ENCODE measurements around the gene C2CD4C. TPM values are rescaled to one million over a fixed set of nuclear protein-coding genes. Genes with fewer than 3 reads are reported as not detected.

Gene C2CD4C
- total and polyA plus RNA-seq, 2 of the 13 experiments (the other 11 are each of a cell fraction or from before 2014, with no cell fraction given): not detected

DNA sequence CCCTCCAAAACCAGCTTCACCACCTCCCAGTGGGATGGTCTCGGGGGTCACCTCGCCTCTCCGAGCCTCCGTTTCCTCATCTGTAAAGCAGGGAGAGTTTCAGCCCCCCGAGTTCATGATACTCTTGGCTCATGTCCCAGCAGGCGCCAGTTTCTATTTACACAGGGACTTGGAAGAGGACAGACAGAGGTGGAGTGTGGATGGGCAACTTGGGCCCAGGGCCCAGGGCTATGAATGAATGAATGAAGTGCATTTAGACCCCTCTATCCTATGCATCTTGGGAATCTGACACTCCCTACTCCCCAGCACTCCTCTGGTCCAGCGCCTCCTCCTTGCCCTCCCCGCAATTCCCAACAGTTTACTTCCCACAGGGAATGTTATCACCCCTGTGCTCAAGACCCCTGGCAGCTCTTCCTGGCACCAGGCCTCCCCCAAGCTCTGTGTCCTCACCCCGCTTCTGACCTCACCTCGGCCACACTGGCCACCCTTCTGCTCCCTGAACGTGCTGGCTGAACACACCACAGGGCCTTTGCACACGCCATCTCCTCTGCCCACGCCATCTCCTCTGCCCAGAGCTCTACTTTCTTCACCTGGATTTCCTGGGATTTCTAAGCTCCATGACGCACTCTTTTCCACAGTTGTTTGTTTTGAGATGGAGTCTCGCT lies 4.9 kb upstream of the C2CD4C start:
- ChIA-PET POLR2A (no interaction called here), CTCF (ENCODE audit: low intra/inter-chr PET ratio, low total read pairs) (no interaction called here)
- peaks cover 13 to 35% of the 10 kb centered on the region in 2 experiments for H3K27me3 ChIP-seq (ENCODE audit: control insufficient read depth in 1 of 2, insufficient read depth in 2 of 2, low read length in 2 of 2)
- no TSS peak for BruUV-seq (replicated peaks)
- H4K20me1 ChIP-seq (ENCODE audit: insufficient read depth, low read length): peaks cover 6% of the 10 kb centered on the region; the same call in 1 of the 2 replicates
- no peak for FAIRE-seq
- no peak overlapping the region for H2AFZ ChIP-seq (ENCODE audit: low read length)
- H3K27ac ChIP-seq (ENCODE audit: extremely low read length, insufficient read depth, low read length): no peak overlapping the region
- H3K9ac ChIP-seq (ENCODE audit: insufficient read depth, low read depth, low read length): no peak overlapping the region
- no peak overlapping the region for H3K4me2 ChIP-seq (ENCODE audit: low read depth, low read length)
- H3K79me2 ChIP-seq (ENCODE audit: insufficient read depth, low read length): no peaks in the 10 kb centered on the region
- no peaks in the 10 kb centered on the region for H3K9me3 ChIP-seq (ENCODE audit: low read length)
- H3K4me3 ChIP-seq (replicated peaks in 1 of 3; ENCODE audit: insufficient read depth in 1 of 3, low read depth in 2 of 3, low read length in 3 of 3): no peak overlapping the region
- no peaks in the 10 kb centered on the region for H3K4me1 ChIP-seq (ENCODE audit: insufficient read depth, low read length)
- TF ChIP-seq, protein P1, sequence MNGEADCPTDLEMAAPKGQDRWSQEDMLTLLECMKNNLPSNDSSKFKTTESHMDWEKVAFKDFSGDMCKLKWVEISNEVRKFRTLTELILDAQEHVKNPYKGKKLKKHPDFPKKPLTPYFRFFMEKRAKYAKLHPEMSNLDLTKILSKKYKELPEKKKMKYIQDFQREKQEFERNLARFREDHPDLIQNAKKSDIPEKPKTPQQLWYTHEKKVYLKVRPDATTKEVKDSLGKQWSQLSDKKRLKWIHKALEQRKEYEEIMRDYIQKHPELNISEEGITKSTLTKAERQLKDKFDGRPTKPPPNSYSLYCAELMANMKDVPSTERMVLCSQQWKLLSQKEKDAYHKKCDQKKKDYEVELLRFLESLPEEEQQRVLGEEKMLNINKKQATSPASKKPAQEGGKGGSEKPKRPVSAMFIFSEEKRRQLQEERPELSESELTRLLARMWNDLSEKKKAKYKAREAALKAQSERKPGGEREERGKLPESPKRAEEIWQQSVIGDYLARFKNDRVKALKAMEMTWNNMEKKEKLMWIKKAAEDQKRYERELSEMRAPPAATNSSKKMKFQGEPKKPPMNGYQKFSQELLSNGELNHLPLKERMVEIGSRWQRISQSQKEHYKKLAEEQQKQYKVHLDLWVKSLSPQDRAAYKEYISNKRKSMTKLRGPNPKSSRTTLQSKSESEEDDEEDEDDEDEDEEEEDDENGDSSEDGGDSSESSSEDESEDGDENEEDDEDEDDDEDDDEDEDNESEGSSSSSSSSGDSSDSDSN (CRISPR knock-in tag; IDR thresholded peaks at IDR 0.05): no peak
- TF ChIP-seq AKAP8 (CRISPR knock-in tag; IDR thresholded peaks at IDR 0.05): 0 out of 2 replicates have a peak, but pooled peaks have one; percentile 32
- intact Hi-C loops (cut with micrococcal nuclease; ENCODE audit: unreplicated experiment): no loop called here
- 33% methylated on average over 15 of the region's 15 CpGs for WGBS (ENCODE audit: low lambda C conversion rate)
- 0 out of 5 replicates have a peak, but pooled peaks cover 0 to 1% of the 10 kb centered on the region in 2 experiments for H3K36me3 ChIP-seq (replicated peaks in 1 of 2; ENCODE audit: control insufficient read depth in 1 of 2, insufficient read depth in 2 of 2, low read length in 2 of 2)
- no peak for DNase-seq (ENCODE audit: low spot score)
- in situ Hi-C loops (cut with HindIII; ENCODE audit: extremely low pct_ligation_motif_present, low pct_unique_long_range_greater_than_20kb): no loop called here
- no peak for ATAC-seq
